Stimulated activated CD8-positive, alpha-beta memory T cell treated with anti-CD3 and anti-CD28 coated beads, Interleukin-15, amount 100 ng/mL, for 4 hours (primary cell): Measurements from ENCODE around the gene UGT3A2.

Experiments used
- DNase-seq, 2 donors: peaks; one replicate each; pipeline ENCODE4 v3.0.0-alpha.2; 2020; ENCODE audit warnings: low read depth in 2 of 2

Gene UGT3A2

GRCh38 chr5:36006163-36006562 is 60.5 kb downstream of the UGT3A2 start:
- DNase-seq: no peak

GRCh38 chr5:36001032-36001431 is 65.7 kb downstream of the UGT3A2 start:
- no peak for DNase-seq

GRCh38 chr5:35999547-35999946 is 67.1 kb downstream of the UGT3A2 start:
- DNase-seq: no peak

GRCh38 chr5:35996076-35996475 is 70.6 kb downstream of the UGT3A2 start:
- DNase-seq: no peak

GRCh38 chr5:35990941-35991611 is 75.6 kb downstream of the UGT3A2 start, which contains the start of gene UGT3A1:
TSS of gene UGT3A1 (minus strand) at chr5:35991390. CDS start at chr5:35991240, 150 bp downstream.
- DNase-seq: no peak

GRCh38 chr5:35990520-35990919 is 76.2 kb downstream of the UGT3A2 start:
- no peak for DNase-seq

- no peak for DNase-seq
These were observed 78.2 kb downstream of the UGT3A2 start for GRCh38 chr5:35988529-35988928.

GRCh38 chr5:35987776-35988175 is 78.9 kb downstream of the UGT3A2 start:
- no peak for DNase-seq
